ENCODE data around the gene NINL. TPM values are rescaled to one million over a fixed set of nuclear protein-coding genes. Genes with fewer than 3 reads are reported as not detected.

Gene NINL
- total and polyA plus RNA-seq, 2 of the 8 experiments (the other 6 are each of a cell fraction or from before 2014, with no cell fraction given): 15.3 to 30.0 TPM

DNA sequence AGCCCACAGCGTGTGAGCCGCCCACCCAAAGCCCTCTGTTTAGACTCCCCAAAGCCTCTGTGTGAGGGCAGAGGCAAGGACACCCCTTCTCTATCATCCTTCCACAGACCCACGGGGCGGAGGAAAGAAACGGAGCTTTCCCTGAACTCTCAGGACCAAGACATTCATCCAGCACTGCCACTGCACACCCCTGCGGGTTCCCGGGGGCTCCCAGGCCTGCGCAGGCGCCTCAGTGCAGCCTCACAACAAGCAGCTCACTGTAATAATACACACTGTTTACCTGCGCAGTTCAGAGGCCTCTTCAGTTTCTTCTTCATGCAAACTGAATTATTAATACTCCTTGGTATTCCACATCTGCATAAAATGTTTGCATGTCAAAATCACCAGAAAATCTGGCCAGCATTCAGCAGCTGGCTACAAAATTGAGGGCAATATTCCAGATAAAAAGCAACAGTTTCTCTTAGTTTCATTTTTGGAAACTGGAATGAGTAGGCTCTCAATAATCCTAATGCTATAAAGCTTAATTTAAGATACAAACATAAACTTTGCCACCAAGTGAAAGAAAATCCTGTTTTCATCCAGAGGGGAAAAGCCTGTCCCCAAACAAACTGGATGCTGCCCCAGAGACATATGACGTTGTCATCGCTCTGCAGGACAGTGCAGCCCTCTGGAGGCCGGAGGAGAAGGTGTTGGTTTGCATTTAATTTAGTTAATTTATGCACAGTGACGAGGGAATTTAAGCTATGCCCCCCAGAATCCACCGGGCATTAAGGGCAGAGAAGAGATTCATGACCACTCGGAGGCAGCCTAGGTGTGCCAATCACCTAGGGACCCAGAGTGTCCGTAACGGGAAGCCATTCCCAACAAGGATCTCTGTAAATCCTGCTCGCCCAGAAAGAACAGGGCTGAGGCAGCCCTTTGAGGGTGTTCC is 45.3 kb downstream of the NINL start:
- Histone ChIP-seq H3K23me2 (ENCODE audit: low read depth, low read length) (no peaks in the 10 kb centered on the region), H3K4me2 (ENCODE audit: insufficient read depth in 1 of 2, low read depth in 2 of 2, low read length in 2 of 2) (peak overlapping the region in 1 of 2 experiments; percentile 30; a peak in 3 of 4 replicates)
- CTCF ChIA-PET (ENCODE audit: partially characterized antibody): interaction anchor here (0.8 to 3.5 kb wide), 25 partner anchors 8 to 132 kb away, joined by 3 to 21 read pairs (median 4); partner anchors contain the start of gene GINS1
- TF ChIP-seq RFX5 (IDR thresholded peaks at IDR 0.05; ENCODE audit: borderline replicate concordance, low read depth, low read length): peak; percentile 76; the same call in 1 of the 2 replicates
- 0 out of 2 replicates have a peak, but pooled peaks have one; percentile 14 for TF ChIP-seq SP1 (IDR thresholded peaks at IDR 0.05; ENCODE audit: low read depth, low read length)
- no peak for TF ChIP-seq KDM1A (IDR thresholded peaks at IDR 0.05; ENCODE audit: borderline replicate concordance, low read length)
- TF ChIP-seq TEAD4 (IDR thresholded peaks at IDR 0.05; ENCODE audit: low read depth, low read length): peak; percentile 59; the same call in 1 of the 2 replicates
- TF ChIP-seq TAF1 (IDR thresholded peaks at IDR 0.05; ENCODE audit: low read depth, low read length): 0 out of 2 replicates have a peak, but pooled peaks have one; percentile 30
- peak; percentile 36; the same call in 1 of the 2 replicates for TF ChIP-seq JUND (IDR thresholded peaks at IDR 0.05; ENCODE audit: low read length)
- TF ChIP-seq TCF12 (IDR thresholded peaks at IDR 0.05; ENCODE audit: low read depth, low read length): no peak
- no peak for TF ChIP-seq SAP30 (IDR thresholded peaks at IDR 0.05; ENCODE audit: insufficient read depth, insufficient replicate concordance, low read length)

More for the DNA sequence above, 45.3 kb downstream of the NINL start:
- Histone ChIP-seq H3K9ac (replicated peaks in 1 of 4; ENCODE audit: extremely low read depth in 1 of 4, low read depth in 3 of 4, low read length in 3 of 4) (no peak overlapping the region), H2AFZ (ENCODE audit: low read length) (no peak overlapping the region), H3K4me3 (ENCODE audit: extremely low read depth in 1 of 4, insufficient read depth in 2 of 4, low read depth in 3 of 4, low read length in 4 of 4) (no peak overlapping the region), H2BK120ac (replicated peaks; ENCODE audit: low read depth, low read length) (no peak overlapping the region), H3K36me3 (ENCODE audit: control insufficient read depth in 2 of 4, insufficient read depth in 4 of 4, low read length in 3 of 4) (no peaks in the 10 kb centered on the region), H4K5ac (ENCODE audit: insufficient read length, low read depth, low read length) (no peak overlapping the region), H2BK15ac (ENCODE audit: low read length) (no peak overlapping the region), H3K9me3 (ENCODE audit: insufficient read depth in 2 of 2, low read depth in 1 of 2, low read length in 1 of 2) (no peaks in the 10 kb centered on the region), H3K23ac (ENCODE audit: insufficient read length) (no peak overlapping the region), H4K20me1 (replicated peaks in 1 of 2; ENCODE audit: control insufficient read depth in 1 of 2, insufficient read depth in 2 of 2, low read length in 2 of 2) (peaks cover 13 to 26% of the 10 kb centered on the region in 2 experiments), H3K4me1 (replicated peaks in 1 of 4; ENCODE audit: control insufficient read depth in 3 of 4, insufficient read depth in 4 of 4, low read length in 3 of 4) (peaks cover 2 to 18% (median 6%) of the 10 kb centered on the region in 4 experiments), H2BK5ac (ENCODE audit: low read depth, low read length) (no peak overlapping the region), H3K18ac (ENCODE audit: extremely low read depth, low read length) (no peak overlapping the region), H3K79me1 (ENCODE audit: low read depth, low read length) (peaks cover 23% of the 10 kb centered on the region), H3K79me2 (ENCODE audit: control insufficient read depth in 1 of 2, insufficient read depth in 2 of 2, low read length in 2 of 2) (peaks cover 0 to 57% of the 10 kb centered on the region in 2 experiments; a peak in 2 of 4 replicates), H3K56ac (replicated peaks; ENCODE audit: insufficient read length, low read depth, low read length) (no peak overlapping the region), H3K4ac (replicated peaks; ENCODE audit: insufficient read length, low read depth, low read length) (no peak overlapping the region), H2AK5ac (ENCODE audit: low read depth, low read length) (no peak overlapping the region), H4K8ac (ENCODE audit: extremely low read depth, insufficient read depth, low read length) (no peak overlapping the region), H3K27me3 (replicated peaks in 1 of 4; ENCODE audit: control insufficient read depth in 3 of 4, extremely low read depth in 1 of 4, insufficient read depth in 3 of 4, low read length in 3 of 4) (no peaks in the 10 kb centered on the region), H2BK12ac (ENCODE audit: low read depth, low read length) (no peak overlapping the region), H3K27ac (ENCODE audit: low read depth, low read length) (no peak overlapping the region), H2BK20ac (ENCODE audit: low read length) (no peak overlapping the region), H4K91ac (replicated peaks; ENCODE audit: insufficient read length, low read length) (no peak overlapping the region), H3K14ac (ENCODE audit: insufficient read length) (no peak overlapping the region)
- 67% methylated on average over 16 of the region's 19 CpGs; no CpG with 5 or more reads in 1 of the 2 experiments for WGBS, 2 experiments (ENCODE audit: extremely low coverage in 1 of 2, insufficient coverage in 1 of 2, insufficient read length in 1 of 2, insufficient replicate concordance in 2 of 2, low coverage in 1 of 2, low lambda C conversion rate in 2 of 2, missing lambda C conversion rate in 1 of 2)
- POLR2A ChIA-PET (ENCODE audit: partially characterized antibody): interaction anchor here (0.6 to 2.2 kb wide), 8 partner anchors 8 to 545 kb away, joined by 3 to 10 read pairs (median 3); partner anchors contain the start of gene NINL
- DNase-seq (ENCODE audit: low read depth in 1 of 2, low spot score in 2 of 2) (no peak), FAIRE-seq (peak; percentile 86)
